Measurements from ENCODE around the gene BCAS4.
"Not testable (repeated sequence)": the region's sequence is repeated elsewhere in the genome, so short reads cannot be mapped to it uniquely, and the experiment has no call there.

Gene BCAS4

GRCh38 chr20:50881759-50882424 lies 87.0 kb downstream of the BCAS4 start:
- not testable (repeated sequence) for DNase-seq

- DNase-seq = no peak
Observed at GRCh38 chr20:50883856-50884255, 89.0 kb downstream of the BCAS4 start.

GRCh38 chr20:50885068-50885467 lies 90.2 kb downstream of the BCAS4 start:
- no peak for DNase-seq

GRCh38 chr20:50885781-50886180 lies 90.9 kb downstream of the BCAS4 start:
- DNase-seq = no peak

GRCh38 chr20:50886184-50886790 lies 91.4 kb downstream of the BCAS4 start:
- peak; percentile 10 for DNase-seq

- DNase-seq = no peak
Observed at GRCh38 chr20:50887576-50887975, 92.7 kb downstream of the BCAS4 start.

- DNase-seq = peak; percentile 21
Observed at GRCh38 chr20:50891138-50891537, 96.3 kb downstream of the BCAS4 start.

GRCh38 chr20:50892394-50892793 lies 97.5 kb downstream of the BCAS4 start:
- DNase-seq = no peak

GRCh38 chr20:50893620-50894019 lies 98.8 kb downstream of the BCAS4 start:
- no peak for DNase-seq

- no peak for DNase-seq
Observed at GRCh38 chr20:50895111-50895830, 100.4 kb downstream of the BCAS4 start.

GRCh38 chr20:50898475-50898874 lies 103.6 kb downstream of the BCAS4 start:
- no peak for DNase-seq

GRCh38 chr20:50900261-50900660 lies 105.4 kb downstream of the BCAS4 start:
- DNase-seq = no peak

- no peak for DNase-seq
Observed at GRCh38 chr20:50901301-50901700, 106.4 kb downstream of the BCAS4 start.

- no peak for DNase-seq
Observed at GRCh38 chr20:50903353-50904051, 108.6 kb downstream of the BCAS4 start.

GRCh38 chr20:50904067-50904570 lies 109.3 kb downstream of the BCAS4 start:
- DNase-seq = no peak

- peak; percentile 18 for DNase-seq
Observed at GRCh38 chr20:50909413-50909812, 114.6 kb downstream of the BCAS4 start.

GRCh38 chr20:50911030-50911429 lies 116.2 kb downstream of the BCAS4 start:
- DNase-seq = no peak

GRCh38 chr20:50911716-50912115 lies 116.9 kb downstream of the BCAS4 start:
- no peak for DNase-seq

- peak; percentile 52 for DNase-seq
Observed at GRCh38 chr20:50913690-50914375, 119.0 kb downstream of the BCAS4 start.

- no peak for DNase-seq
Observed at GRCh38 chr20:50915424-50915823, 120.6 kb downstream of the BCAS4 start.

- DNase-seq = no peak
Observed at GRCh38 chr20:50916257-50916656, 121.4 kb downstream of the BCAS4 start.

GRCh38 chr20:50916934-50917333 lies 122.1 kb downstream of the BCAS4 start:
- DNase-seq = no peak

GRCh38 chr20:50918403-50918802 lies 123.5 kb downstream of the BCAS4 start:
- no peak for DNase-seq
